AG20443 (cell line): Measurements from ENCODE around the gene UBXN2A.

ENCODE experiments used
- DNase-seq: peaks from one replicate; pipeline ENCODE4 v3.0.0; 2012; ENCODE audit warnings: low spot score, mixed read lengths

UBXN2A gene

GRCh38 chr2:23939987-23940717, at the start of gene UBXN2A:
UBXN2A (plus strand) TSS chr2:23940463; CDS start chr2:23958315, 17,852 bp downstream.
- peak; percentile 96 for DNase-seq

- no peak for DNase-seq
Measured at GRCh38 chr2:23900133-23900532, 40.1 kb upstream of the UBXN2A start.

GRCh38 chr2:23900541-23901322, 39.5 kb upstream of the UBXN2A start:
- DNase-seq, result peak; percentile 62

- peak; percentile 37 for DNase-seq
Measured at GRCh38 chr2:23901966-23902846, 38.1 kb upstream of the UBXN2A start.

GRCh38 chr2:23903034-23903433, 37.2 kb upstream of the UBXN2A start:
- DNase-seq, result no peak

- DNase-seq, result no peak
Measured at GRCh38 chr2:23904215-23904614, 36.0 kb upstream of the UBXN2A start.

- peak; percentile 43 for DNase-seq
Measured at GRCh38 chr2:23904692-23905091, 35.6 kb upstream of the UBXN2A start.

GRCh38 chr2:23905155-23905554, 35.1 kb upstream of the UBXN2A start:
- no peak for DNase-seq

- DNase-seq, result no peak
Measured at GRCh38 chr2:23912054-23912453, 28.2 kb upstream of the UBXN2A start.

- no peak for DNase-seq
Measured at GRCh38 chr2:23915327-23915726, 24.9 kb upstream of the UBXN2A start.

GRCh38 chr2:23916727-23917405, 23.4 kb upstream of the UBXN2A start:
- DNase-seq, result no peak

- no peak for DNase-seq
Measured at GRCh38 chr2:23918837-23919489, 21.3 kb upstream of the UBXN2A start.

- DNase-seq, result no peak
Measured at GRCh38 chr2:23924589-23925359, 15.5 kb upstream of the UBXN2A start.

- peak; percentile 55 for DNase-seq
Measured at GRCh38 chr2:23925702-23926289, 14.5 kb upstream of the UBXN2A start.

GRCh38 chr2:23926290-23926749, 13.9 kb upstream of the UBXN2A start:
- DNase-seq, result peak; percentile 58

GRCh38 chr2:23926750-23927571, 13.3 kb upstream of the UBXN2A start, which contains the start of gene ATAD2B:
ATAD2B (minus strand) TSS chr2:23927123; CDS start chr2:23926770, 353 bp downstream.
- DNase-seq, result peak; percentile 98

GRCh38 chr2:23934259-23934658, 6.0 kb upstream of the UBXN2A start:
- no peak for DNase-seq

- peak; percentile 10 for DNase-seq
Measured at GRCh38 chr2:23940718-23941620, 706 bp downstream of the UBXN2A start.
